ENCODE data around the gene RPL7A.

Gene RPL7A

GRCh38 chr9:133361507-133362092 is 13.6 kb downstream of the RPL7A start:
- Histone ChIP-seq H3K4me1 (ENCODE audit: insufficient read depth, low read length) (no peaks in the 10 kb centered on the region), H3K9me3 (ENCODE audit: control insufficient read depth, insufficient read depth, low read length) (no peaks in the 10 kb centered on the region), H3K9ac (ENCODE audit: low read depth, low read length) (no peak overlapping the region), H3K36me3 (ENCODE audit: insufficient read depth, low read length) (peaks cover 19% of the 10 kb centered on the region)

- peaks cover 19% of the 10 kb centered on the region for H3K36me3 ChIP-seq (ENCODE audit: insufficient read depth, low read length)
Measured at GRCh38 chr9:133362359-133363044, 14.5 kb downstream of the RPL7A start.

GRCh38 chr9:133366435-133366834 is 18.4 kb downstream of the RPL7A start:
- Histone ChIP-seq H3K4me1 (ENCODE audit: insufficient read depth, low read length) (no peaks in the 10 kb centered on the region), H3K36me3 (ENCODE audit: insufficient read depth, low read length) (peaks cover 18% of the 10 kb centered on the region), H3K9me3 (ENCODE audit: control insufficient read depth, insufficient read depth, low read length) (no peaks in the 10 kb centered on the region), H3K9ac (ENCODE audit: low read depth, low read length) (no peak overlapping the region)

More at GRCh38 chr9:133362359-133363044, 14.5 kb downstream of the RPL7A start:
- H3K9ac ChIP-seq (ENCODE audit: low read depth, low read length): no peak overlapping the region
- H3K4me1 ChIP-seq (ENCODE audit: insufficient read depth, low read length): no peaks in the 10 kb centered on the region
- H3K9me3 ChIP-seq (ENCODE audit: control insufficient read depth, insufficient read depth, low read length): no peaks in the 10 kb centered on the region

- H3K36me3 ChIP-seq (ENCODE audit: insufficient read depth, low read length): peaks cover 17% of the 10 kb centered on the region
- H3K9ac ChIP-seq (ENCODE audit: low read depth, low read length): no peak overlapping the region
- H3K4me1 ChIP-seq (ENCODE audit: insufficient read depth, low read length): no peaks in the 10 kb centered on the region; the same call in 1 of the 2 replicates
- H3K9me3 ChIP-seq (ENCODE audit: control insufficient read depth, insufficient read depth, low read length): no peaks in the 10 kb centered on the region
Measured at GRCh38 chr9:133367221-133367620, 19.2 kb downstream of the RPL7A start.

- no peaks in the 10 kb centered on the region; the same call in 1 of the 2 replicates for H3K4me1 ChIP-seq (ENCODE audit: insufficient read depth, low read length)
- H3K9me3 ChIP-seq (ENCODE audit: control insufficient read depth, insufficient read depth, low read length): no peaks in the 10 kb centered on the region
- peaks cover 17% of the 10 kb centered on the region for H3K36me3 ChIP-seq (ENCODE audit: insufficient read depth, low read length)
- H3K9ac ChIP-seq (ENCODE audit: low read depth, low read length): no peak overlapping the region
Measured at GRCh38 chr9:133367778-133368177, 19.8 kb downstream of the RPL7A start.

- Histone ChIP-seq H3K9me3 (ENCODE audit: control insufficient read depth, insufficient read depth, low read length) (no peaks in the 10 kb centered on the region), H3K36me3 (ENCODE audit: insufficient read depth, low read length) (peaks cover 17% of the 10 kb centered on the region), H3K4me1 (ENCODE audit: insufficient read depth, low read length) (no peaks in the 10 kb centered on the region; the same call in 1 of the 2 replicates), H3K9ac (ENCODE audit: low read depth, low read length) (no peak overlapping the region)
Measured at GRCh38 chr9:133368249-133368881, 20.3 kb downstream of the RPL7A start.

- H3K36me3 ChIP-seq (ENCODE audit: insufficient read depth, low read length): peaks cover 17% of the 10 kb centered on the region
Measured at GRCh38 chr9:133369422-133369821, 21.4 kb downstream of the RPL7A start.

GRCh38 chr9:133369933-133370332 is 21.9 kb downstream of the RPL7A start:
- H3K4me1 ChIP-seq (ENCODE audit: insufficient read depth, low read length): no peaks in the 10 kb centered on the region; the same call in 1 of the 2 replicates
- peaks cover 17% of the 10 kb centered on the region for H3K36me3 ChIP-seq (ENCODE audit: insufficient read depth, low read length)
- H3K9ac ChIP-seq (ENCODE audit: low read depth, low read length): no peak overlapping the region
- H3K9me3 ChIP-seq (ENCODE audit: control insufficient read depth, insufficient read depth, low read length): no peaks in the 10 kb centered on the region

More at GRCh38 chr9:133369422-133369821, 21.4 kb downstream of the RPL7A start:
- Histone ChIP-seq H3K4me1 (ENCODE audit: insufficient read depth, low read length) (no peaks in the 10 kb centered on the region; the same call in 1 of the 2 replicates), H3K9me3 (ENCODE audit: control insufficient read depth, insufficient read depth, low read length) (no peaks in the 10 kb centered on the region), H3K9ac (ENCODE audit: low read depth, low read length) (no peak overlapping the region)

GRCh38 chr9:133370685-133371084 is 22.7 kb downstream of the RPL7A start:
- no peaks in the 10 kb centered on the region for H3K9me3 ChIP-seq (ENCODE audit: control insufficient read depth, insufficient read depth, low read length)
- no peak overlapping the region for H3K9ac ChIP-seq (ENCODE audit: low read depth, low read length)
- peaks cover 11% of the 10 kb centered on the region; the same call in 1 of the 2 replicates for H3K36me3 ChIP-seq (ENCODE audit: insufficient read depth, low read length)
- no peaks in the 10 kb centered on the region; the same call in 1 of the 2 replicates for H3K4me1 ChIP-seq (ENCODE audit: insufficient read depth, low read length)

GRCh38 chr9:133371261-133371711 is 23.3 kb downstream of the RPL7A start:
- Histone ChIP-seq H3K9me3 (ENCODE audit: control insufficient read depth, insufficient read depth, low read length) (no peaks in the 10 kb centered on the region), H3K9ac (ENCODE audit: low read depth, low read length) (no peak overlapping the region), H3K36me3 (ENCODE audit: insufficient read depth, low read length) (peaks cover 8% of the 10 kb centered on the region; the same call in 1 of the 2 replicates), H3K4me1 (ENCODE audit: insufficient read depth, low read length) (no peaks in the 10 kb centered on the region; the same call in 1 of the 2 replicates)

GRCh38 chr9:133372144-133372543 is 24.1 kb downstream of the RPL7A start:
- Histone ChIP-seq H3K9me3 (ENCODE audit: control insufficient read depth, insufficient read depth, low read length) (no peaks in the 10 kb centered on the region), H3K4me1 (ENCODE audit: insufficient read depth, low read length) (no peaks in the 10 kb centered on the region; the same call in 1 of the 2 replicates), H3K36me3 (ENCODE audit: insufficient read depth, low read length) (peaks cover 8% of the 10 kb centered on the region; the same call in 1 of the 2 replicates), H3K9ac (ENCODE audit: low read depth, low read length) (no peak overlapping the region)

- Histone ChIP-seq H3K36me3 (ENCODE audit: insufficient read depth, low read length) (0 out of 2 replicates have a peak, but pooled peaks cover 4% of the 10 kb centered on the region), H3K4me1 (ENCODE audit: insufficient read depth, low read length) (no peaks in the 10 kb centered on the region; the same call in 1 of the 2 replicates), H3K9me3 (ENCODE audit: control insufficient read depth, insufficient read depth, low read length) (no peaks in the 10 kb centered on the region), H3K9ac (ENCODE audit: low read depth, low read length) (peak overlapping the region; percentile 86)
Measured at GRCh38 chr9:133374612-133375115, 26.6 kb downstream of the RPL7A start.

- Histone ChIP-seq H3K4me1 (ENCODE audit: insufficient read depth, low read length) (no peaks in the 10 kb centered on the region; the same call in 1 of the 2 replicates), H3K9ac (ENCODE audit: low read depth, low read length) (peak overlapping the region; percentile 86), H3K9me3 (ENCODE audit: control insufficient read depth, insufficient read depth, low read length) (no peaks in the 10 kb centered on the region), H3K36me3 (ENCODE audit: insufficient read depth, low read length) (0 out of 2 replicates have a peak, but pooled peaks cover 4% of the 10 kb centered on the region)
Measured at GRCh38 chr9:133375116-133375723, 27.2 kb downstream of the RPL7A start.
